Spinal cord (tissue), 10 donors: ENCODE results near the gene ZCCHC14. TPM values are rescaled to one million over a fixed set of nuclear protein-coding genes. Genes with fewer than 3 reads are reported as not detected.

Source experiments
- DNase-seq, 6 donors: peaks; one replicate each; pipeline versions ENCODE4 v3.0.0 to v3.0.0-alpha.2; 2013 to 2015; ENCODE audit warnings: low spot score in 6 of 6, low read depth in 4 of 6
- H3K27ac ChIP-seq: one replicate; pipeline ENCODE4 v1.5.1; 2013; ENCODE audit warnings: low read depth, low read length, control low read depth
- H3K27me3 ChIP-seq: one replicate; pipeline ENCODE4 v1.6.1; 2013; ENCODE audit warnings: low read length; ENCODE audit not compliant: control insufficient read depth, insufficient read depth
- H3K36me3 ChIP-seq: one replicate; pipeline ENCODE4 v1.6.1; 2013; ENCODE audit warnings: low read length; ENCODE audit not compliant: control insufficient read depth, insufficient read depth
- H3K4me1 ChIP-seq: one replicate; pipeline ENCODE4 v1.6.1; 2013; ENCODE audit warnings: low read length; ENCODE audit not compliant: control insufficient read depth, insufficient read depth
- H3K4me3 ChIP-seq: one replicate; pipeline ENCODE4 v1.5.1; 2013; ENCODE audit warnings: low read depth, low read length, control low read depth
- H3K9me3 ChIP-seq: one replicate; pipeline ENCODE4 v1.6.1; 2013; ENCODE audit warnings: low read length; ENCODE audit not compliant: control insufficient read depth, insufficient read depth
- WGBS: methylation state at CpG from one replicate; pipeline ENCODE4 v1.1.5; 2013; ENCODE audit warnings: missing lambda C conversion rate; ENCODE audit not compliant: insufficient coverage; 5-methylcytosine and 5-hydroxymethylcytosine counted together
- polyA plus RNA-seq, 2 donors: library from polyadenylated mRNA; unstranded; fragments of 120-200 nt; gene quantifications; one replicate each; pipeline ENCODE4 v1.2.1, GENCODE V29; 2013; ENCODE audit not compliant: insufficient read length in 2 of 2
- total RNA-seq, 2 donors: library from RNA; depleted of rRNA in 1 of 2; stranded (reverse); fragments of 120-200 nt in 1 of 2; fragments of >200 nt in 1 of 2; gene quantifications; one replicate each; pipeline versions ENCODE4 v1.2.3 to v1.2.4, GENCODE V29; 2013 to 2014
- donor health status: healthy.

ZCCHC14 gene
- total and polyA plus RNA-seq, 4 donors, result 16.8 to 43.5 (median 27.2) TPM

GRCh38 chr16:87417528-87417910 lies 75.3 kb downstream of the ZCCHC14 start:
- Histone ChIP-seq H3K4me3 (no peak overlapping the region), H3K36me3 (peaks cover 88% of the 10 kb centered on the region), H3K27ac (no peak overlapping the region), H3K4me1 (no peaks in the 10 kb centered on the region), H3K9me3 (no peaks in the 10 kb centered on the region), H3K27me3 (no peaks in the 10 kb centered on the region)
- no peak for DNase-seq
- 93% methylated on average over 12 of the region's 13 CpGs for WGBS

- peak in 2 of 6 donors; percentile 70 to 83 for DNase-seq
Observed at GRCh38 chr16:87416826-87417527, 75.8 kb downstream of the ZCCHC14 start.

GRCh38 chr16:87415441-87415840 lies 77.4 kb downstream of the ZCCHC14 start:
- Histone ChIP-seq H3K36me3 (peaks cover 89% of the 10 kb centered on the region), H3K4me1 (no peaks in the 10 kb centered on the region), H3K4me3 (no peak overlapping the region), H3K27me3 (no peaks in the 10 kb centered on the region), H3K27ac (no peak overlapping the region), H3K9me3 (no peaks in the 10 kb centered on the region)
- 96% methylated on average over 9 of the region's 9 CpGs for WGBS
- DNase-seq, result no peak

More at GRCh38 chr16:87416826-87417527, 75.8 kb downstream of the ZCCHC14 start:
- 82% methylated on average over 19 of the region's 23 CpGs for WGBS
- Histone ChIP-seq H3K4me3 (no peak overlapping the region), H3K9me3 (no peaks in the 10 kb centered on the region), H3K27me3 (no peaks in the 10 kb centered on the region), H3K4me1 (no peaks in the 10 kb centered on the region), H3K27ac (no peak overlapping the region), H3K36me3 (peaks cover 89% of the 10 kb centered on the region)

- peaks cover 91% of the 10 kb centered on the region for H3K36me3 ChIP-seq
- H3K27ac ChIP-seq, result no peak overlapping the region
- 92% methylated on average over 24 of the region's 24 CpGs for WGBS
- no peaks in the 10 kb centered on the region for H3K4me1 ChIP-seq
- no peaks in the 10 kb centered on the region for H3K27me3 ChIP-seq
- no peaks in the 10 kb centered on the region for H3K9me3 ChIP-seq
- H3K4me3 ChIP-seq, result no peak overlapping the region
- no peak for DNase-seq
Observed at GRCh38 chr16:87414251-87414680, 78.6 kb downstream of the ZCCHC14 start.

GRCh38 chr16:87412996-87413421 lies 79.8 kb downstream of the ZCCHC14 start:
- WGBS, result 90% methylated on average over 25 of the region's 27 CpGs
- Histone ChIP-seq H3K27ac (no peak overlapping the region), H3K4me1 (no peaks in the 10 kb centered on the region), H3K36me3 (peaks cover 83% of the 10 kb centered on the region), H3K27me3 (no peaks in the 10 kb centered on the region), H3K9me3 (no peaks in the 10 kb centered on the region), H3K4me3 (no peak overlapping the region)
- DNase-seq, result no peak

- Histone ChIP-seq H3K27me3 (no peaks in the 10 kb centered on the region), H3K36me3 (peaks cover 85% of the 10 kb centered on the region), H3K9me3 (no peaks in the 10 kb centered on the region), H3K4me3 (no peak overlapping the region), H3K27ac (no peak overlapping the region), H3K4me1 (no peaks in the 10 kb centered on the region)
- WGBS, result 88% methylated on average over 27 of the region's 31 CpGs
- no peak for DNase-seq
Observed at GRCh38 chr16:87412371-87412995, 80.3 kb downstream of the ZCCHC14 start.

GRCh38 chr16:87411375-87412271 lies 81.2 kb downstream of the ZCCHC14 start:
- no peak overlapping the region for H3K27ac ChIP-seq
- H3K27me3 ChIP-seq, result no peaks in the 10 kb centered on the region
- no peaks in the 10 kb centered on the region for H3K4me1 ChIP-seq
- H3K36me3 ChIP-seq, result peaks cover 79% of the 10 kb centered on the region
- H3K4me3 ChIP-seq, result no peak overlapping the region
- WGBS, result 90% methylated on average over 46 of the region's 49 CpGs
- peak in 1 of 6 donors; percentile 24 for DNase-seq
- no peaks in the 10 kb centered on the region for H3K9me3 ChIP-seq

- DNase-seq, result no peak
- Histone ChIP-seq H3K9me3 (no peaks in the 10 kb centered on the region), H3K4me1 (no peaks in the 10 kb centered on the region), H3K4me3 (no peak overlapping the region), H3K36me3 (peaks cover 76% of the 10 kb centered on the region), H3K27ac (no peak overlapping the region), H3K27me3 (no peaks in the 10 kb centered on the region)
- WGBS, result 86% methylated on average over 12 of the region's 14 CpGs
Observed at GRCh38 chr16:87410968-87411367, 81.9 kb downstream of the ZCCHC14 start.

- WGBS, result 97% methylated on average over 11 of the region's 11 CpGs
- no peak overlapping the region for H3K4me3 ChIP-seq
- no peaks in the 10 kb centered on the region for H3K9me3 ChIP-seq
- no peak for DNase-seq
- no peaks in the 10 kb centered on the region for H3K27me3 ChIP-seq
- H3K36me3 ChIP-seq, result peaks cover 78% of the 10 kb centered on the region
- no peak overlapping the region for H3K27ac ChIP-seq
- H3K4me1 ChIP-seq, result no peaks in the 10 kb centered on the region
Observed at GRCh38 chr16:87410530-87410929, 82.3 kb downstream of the ZCCHC14 start.
